Measurements from ENCODE around the gene TGFB1I1. TPM values are rescaled to one million over a fixed set of nuclear protein-coding genes. Genes with fewer than 3 reads are reported as not detected.

TGFB1I1 gene
- total and polyA plus RNA-seq, 2 experiments from 2014 or later, result 4.1 to 4.2 TPM

DNA sequence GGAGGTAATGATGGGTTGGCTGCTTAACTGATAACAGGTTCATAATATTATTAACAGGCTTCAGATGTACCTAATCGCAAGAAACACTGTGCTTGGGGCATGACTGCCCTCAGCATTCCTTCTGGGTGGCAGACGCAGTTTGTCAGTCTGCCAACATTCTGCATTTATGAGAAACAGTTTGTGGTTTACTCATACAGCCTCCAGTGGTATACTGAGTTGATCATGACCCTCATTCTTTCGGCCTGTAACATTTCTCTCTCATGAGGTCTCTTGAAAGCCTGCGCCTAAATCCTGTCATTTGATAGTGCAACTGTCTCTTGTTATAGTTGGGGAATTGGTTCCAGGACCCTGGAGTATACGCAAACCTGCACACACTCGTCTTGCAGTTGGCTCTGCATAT is 41.2 kb downstream of the TGFB1I1 start:
- H3K4me2 ChIP-seq, result no peak overlapping the region
- ATAC-seq, result no peak
- H3K27ac Mint-ChIP-seq, result no peak overlapping the region

More for the DNA sequence above, 41.2 kb downstream of the TGFB1I1 start:
- peaks cover 26% of the 10 kb centered on the region; the same call in 2 of the 3 replicates for H3K4me1 Mint-ChIP-seq
- no peak overlapping the region for H3K4me3 ChIP-seq
- H3K9me2 ChIP-seq (ENCODE audit: insufficient read depth), result no peaks in the 10 kb centered on the region
- DNase-seq (ENCODE audit: low spot score), result no peak
- no peaks in the 10 kb centered on the region for H3K79me2 ChIP-seq (replicated peaks; ENCODE audit: insufficient read depth)
- no peaks in the 10 kb centered on the region for H4K20me1 ChIP-seq (replicated peaks; ENCODE audit: insufficient read depth)
- no peaks in the 10 kb centered on the region; the same call in 1 of the 2 replicates for H3K36me3 ChIP-seq (ENCODE audit: insufficient read depth)
- H3K27ac ChIP-seq (ENCODE audit: low read depth), result no peak overlapping the region
- no peak overlapping the region for H3K4me3 Mint-ChIP-seq
- peaks cover 8% of the 10 kb centered on the region; the same call in 2 of the 3 replicates for H3K36me3 Mint-ChIP-seq (ENCODE audit: low read depth)
- no peak overlapping the region for H2AFZ ChIP-seq
- no peak for TF ChIP-seq ZNF114 (CRISPR knock-in tag; IDR thresholded peaks at IDR 0.05)
- no peak for TF ChIP-seq ZNF462 (CRISPR knock-in tag; IDR thresholded peaks at IDR 0.05)
- TF ChIP-seq ZNF331 (CRISPR knock-in tag; IDR thresholded peaks at IDR 0.05; ENCODE audit: low read depth), result no peak
- no peak for TF ChIP-seq EZH2 (IDR thresholded peaks at IDR 0.05; ENCODE audit: low read depth, unreplicated experiment)
- TF ChIP-seq ETS1 (IDR thresholded peaks at IDR 0.05), result no peak
- no peak for TF ChIP-seq POLR2AphosphoS5 (IDR thresholded peaks at IDR 0.05; ENCODE audit: low read depth)
- TF ChIP-seq, protein P1, sequence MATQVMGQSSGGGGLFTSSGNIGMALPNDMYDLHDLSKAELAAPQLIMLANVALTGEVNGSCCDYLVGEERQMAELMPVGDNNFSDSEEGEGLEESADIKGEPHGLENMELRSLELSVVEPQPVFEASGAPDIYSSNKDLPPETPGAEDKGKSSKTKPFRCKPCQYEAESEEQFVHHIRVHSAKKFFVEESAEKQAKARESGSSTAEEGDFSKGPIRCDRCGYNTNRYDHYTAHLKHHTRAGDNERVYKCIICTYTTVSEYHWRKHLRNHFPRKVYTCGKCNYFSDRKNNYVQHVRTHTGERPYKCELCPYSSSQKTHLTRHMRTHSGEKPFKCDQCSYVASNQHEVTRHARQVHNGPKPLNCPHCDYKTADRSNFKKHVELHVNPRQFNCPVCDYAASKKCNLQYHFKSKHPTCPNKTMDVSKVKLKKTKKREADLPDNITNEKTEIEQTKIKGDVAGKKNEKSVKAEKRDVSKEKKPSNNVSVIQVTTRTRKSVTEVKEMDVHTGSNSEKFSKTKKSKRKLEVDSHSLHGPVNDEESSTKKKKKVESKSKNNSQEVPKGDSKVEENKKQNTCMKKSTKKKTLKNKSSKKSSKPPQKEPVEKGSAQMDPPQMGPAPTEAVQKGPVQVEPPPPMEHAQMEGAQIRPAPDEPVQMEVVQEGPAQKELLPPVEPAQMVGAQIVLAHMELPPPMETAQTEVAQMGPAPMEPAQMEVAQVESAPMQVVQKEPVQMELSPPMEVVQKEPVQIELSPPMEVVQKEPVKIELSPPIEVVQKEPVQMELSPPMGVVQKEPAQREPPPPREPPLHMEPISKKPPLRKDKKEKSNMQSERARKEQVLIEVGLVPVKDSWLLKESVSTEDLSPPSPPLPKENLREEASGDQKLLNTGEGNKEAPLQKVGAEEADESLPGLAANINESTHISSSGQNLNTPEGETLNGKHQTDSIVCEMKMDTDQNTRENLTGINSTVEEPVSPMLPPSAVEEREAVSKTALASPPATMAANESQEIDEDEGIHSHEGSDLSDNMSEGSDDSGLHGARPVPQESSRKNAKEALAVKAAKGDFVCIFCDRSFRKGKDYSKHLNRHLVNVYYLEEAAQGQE (IDR thresholded peaks at IDR 0.05; ENCODE audit: unreplicated experiment), result no peak
- TF ChIP-seq, protein P2, sequence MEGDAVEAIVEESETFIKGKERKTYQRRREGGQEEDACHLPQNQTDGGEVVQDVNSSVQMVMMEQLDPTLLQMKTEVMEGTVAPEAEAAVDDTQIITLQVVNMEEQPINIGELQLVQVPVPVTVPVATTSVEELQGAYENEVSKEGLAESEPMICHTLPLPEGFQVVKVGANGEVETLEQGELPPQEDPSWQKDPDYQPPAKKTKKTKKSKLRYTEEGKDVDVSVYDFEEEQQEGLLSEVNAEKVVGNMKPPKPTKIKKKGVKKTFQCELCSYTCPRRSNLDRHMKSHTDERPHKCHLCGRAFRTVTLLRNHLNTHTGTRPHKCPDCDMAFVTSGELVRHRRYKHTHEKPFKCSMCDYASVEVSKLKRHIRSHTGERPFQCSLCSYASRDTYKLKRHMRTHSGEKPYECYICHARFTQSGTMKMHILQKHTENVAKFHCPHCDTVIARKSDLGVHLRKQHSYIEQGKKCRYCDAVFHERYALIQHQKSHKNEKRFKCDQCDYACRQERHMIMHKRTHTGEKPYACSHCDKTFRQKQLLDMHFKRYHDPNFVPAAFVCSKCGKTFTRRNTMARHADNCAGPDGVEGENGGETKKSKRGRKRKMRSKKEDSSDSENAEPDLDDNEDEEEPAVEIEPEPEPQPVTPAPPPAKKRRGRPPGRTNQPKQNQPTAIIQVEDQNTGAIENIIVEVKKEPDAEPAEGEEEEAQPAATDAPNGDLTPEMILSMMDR (conservative IDR thresholded peaks at IDR 0.05; ENCODE audit: low read depth in 2 of 2), result no peak
- TF ChIP-seq JUNB (IDR thresholded peaks at IDR 0.05; ENCODE audit: unreplicated experiment), result no peak
- TF ChIP-seq STAT1 (IDR thresholded peaks at IDR 0.05; ENCODE audit: unreplicated experiment), result no peak
- no peak for TF ChIP-seq EZH2phosphoT487 (IDR thresholded peaks at IDR 0.05; ENCODE audit: unreplicated experiment)
- no peak for TF ChIP-seq NANOG (IDR thresholded peaks at IDR 0.05; ENCODE audit: borderline replicate concordance)
- TF ChIP-seq CREB1 (CRISPR knock-in tag; IDR thresholded peaks at IDR 0.05; ENCODE audit: low read depth), result no peak
- H3F3A ChIP-seq (replicated peaks; ENCODE audit: low read depth), result no peaks in the 10 kb centered on the region
- H3K9me3 Mint-ChIP-seq, result peaks cover 22% of the 10 kb centered on the region
- H3K27me3 Mint-ChIP-seq (ENCODE audit: insufficient read depth, low read depth, poor library complexity), result peaks cover 2% of the 10 kb centered on the region
- peaks cover 7% of the 10 kb centered on the region; the same call in 1 of the 2 replicates for H3K4me1 ChIP-seq (ENCODE audit: insufficient read depth)
- no peaks in the 10 kb centered on the region for H3K27me3 ChIP-seq (ENCODE audit: insufficient read depth)

Data from GM23338 (cell line).